Adipocyte (in vitro differentiated cells): ENCODE data around the gene GSTM2.
A peak's percentile ranks its signal among the peaks of the same experiment; 100 is the strongest.

ENCODE experiments used
- DNase-seq: peaks from one replicate; pipeline ENCODE4 v3.0.0-alpha.2; 2015; ENCODE audit warnings: low read depth
- H3K27me3 ChIP-seq: replicated peaks from 2 replicates; pipeline ENCODE4 v1.7.0; 2013; ENCODE audit warnings: mild to moderate bottlenecking, low read length, moderate library complexity; ENCODE audit not compliant: control insufficient read depth, insufficient read depth
- H3K36me3 ChIP-seq: 2 replicates; pipeline ENCODE4 v1.7.0; 2013; ENCODE audit warnings: low read length, mild to moderate bottlenecking, moderate library complexity; ENCODE audit not compliant: control insufficient read depth, insufficient read depth, severe bottlenecking
- H3K4me1 ChIP-seq: 2 replicates; pipeline ENCODE4 v1.7.0; 2013; ENCODE audit warnings: mild to moderate bottlenecking, low read length, moderate library complexity; ENCODE audit not compliant: control insufficient read depth, insufficient read depth
- H3K4me3 ChIP-seq: 2 replicates; pipeline ENCODE4 v1.7.0; 2013; ENCODE audit warnings: mild to moderate bottlenecking, low read length, moderate library complexity
- H3K9ac ChIP-seq: 2 replicates; pipeline ENCODE4 v1.7.0; 2013; ENCODE audit warnings: mild to moderate bottlenecking, low read length, moderate library complexity
- H3K9me3 ChIP-seq: 2 replicates; pipeline ENCODE4 v1.7.0; 2013; ENCODE audit warnings: mild to moderate bottlenecking, low read length, moderate library complexity; ENCODE audit not compliant: control insufficient read depth

GSTM2 gene

GRCh38 chr1:109713636-109714035 lies 45.8 kb downstream of the GSTM2 start:
- no peak overlapping the region for H3K9ac ChIP-seq
- DNase-seq, result no peak
- H3K4me3 ChIP-seq, result no peak overlapping the region
- no peaks in the 10 kb centered on the region for H3K9me3 ChIP-seq
- H3K36me3 ChIP-seq, result no peaks in the 10 kb centered on the region
- no peaks in the 10 kb centered on the region for H3K27me3 ChIP-seq
- peaks cover 9% of the 10 kb centered on the region for H3K4me1 ChIP-seq

DNA sequence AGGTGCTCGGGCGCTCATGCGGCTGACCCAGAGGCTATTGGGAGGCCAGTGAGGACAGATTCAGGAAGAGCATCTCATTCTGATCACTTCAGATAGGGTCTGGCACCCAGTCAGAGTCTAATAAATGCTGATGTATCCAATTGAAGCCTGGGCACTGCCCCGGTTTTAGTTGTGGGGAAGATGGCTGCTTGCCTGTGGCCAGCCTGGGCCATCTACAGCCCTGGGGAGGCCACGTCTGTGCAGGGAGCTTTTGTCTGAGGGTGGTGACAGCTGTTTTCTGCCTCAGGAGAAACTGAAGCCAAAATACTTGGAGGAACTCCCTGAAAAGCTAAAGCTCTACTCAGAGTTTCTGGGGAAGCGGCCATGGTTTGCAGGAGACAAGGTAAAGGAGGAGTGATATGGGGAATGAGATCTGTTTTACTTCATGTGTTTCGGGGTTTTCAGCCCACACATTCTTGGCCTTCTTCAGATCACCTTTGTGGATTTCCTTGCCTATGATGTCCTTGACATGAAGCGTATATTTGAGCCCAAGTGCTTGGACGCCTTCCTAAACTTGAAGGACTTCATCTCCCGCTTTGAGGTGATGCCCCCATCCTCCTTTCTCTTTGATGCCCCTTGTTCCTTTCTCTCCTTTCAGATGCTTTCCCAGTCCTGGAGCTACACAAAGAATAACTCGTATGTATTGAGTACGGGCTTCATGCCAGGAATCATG lies 47.0 kb downstream of the GSTM2 start:
- H3K27me3 ChIP-seq, result no peaks in the 10 kb centered on the region
- no peaks in the 10 kb centered on the region for H3K9me3 ChIP-seq
- H3K4me1 ChIP-seq, result peaks cover 18% of the 10 kb centered on the region
- H3K4me3 ChIP-seq, result no peak overlapping the region
- no peak for DNase-seq
- H3K36me3 ChIP-seq, result no peaks in the 10 kb centered on the region
- no peak overlapping the region for H3K9ac ChIP-seq

DNA sequence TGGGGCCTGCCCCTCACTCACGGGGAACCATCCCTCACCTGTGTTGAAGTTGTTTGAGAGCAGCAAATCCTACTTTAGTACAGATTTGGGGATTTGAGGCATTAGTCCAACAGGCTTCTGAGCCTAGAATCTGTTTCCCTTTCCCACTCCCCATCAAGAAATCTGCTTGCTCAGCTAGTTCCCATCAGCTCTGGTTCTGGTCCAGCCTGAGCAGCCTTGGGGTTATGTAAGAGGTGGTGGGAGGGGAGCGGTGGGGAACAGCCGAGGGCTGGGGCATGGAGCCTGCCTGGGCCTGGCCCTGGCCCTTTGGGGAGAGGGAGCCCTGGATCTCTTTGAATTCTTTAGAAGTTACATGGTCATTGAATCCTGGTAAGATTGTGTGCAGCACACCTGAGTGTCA lies 48.3 kb downstream of the GSTM2 start:
- Histone ChIP-seq H3K9ac (no peak overlapping the region), H3K4me1 (peaks cover 21% of the 10 kb centered on the region), H3K27me3 (no peaks in the 10 kb centered on the region), H3K9me3 (no peaks in the 10 kb centered on the region), H3K36me3 (no peaks in the 10 kb centered on the region), H3K4me3 (no peak overlapping the region)
- no peak for DNase-seq

DNA sequence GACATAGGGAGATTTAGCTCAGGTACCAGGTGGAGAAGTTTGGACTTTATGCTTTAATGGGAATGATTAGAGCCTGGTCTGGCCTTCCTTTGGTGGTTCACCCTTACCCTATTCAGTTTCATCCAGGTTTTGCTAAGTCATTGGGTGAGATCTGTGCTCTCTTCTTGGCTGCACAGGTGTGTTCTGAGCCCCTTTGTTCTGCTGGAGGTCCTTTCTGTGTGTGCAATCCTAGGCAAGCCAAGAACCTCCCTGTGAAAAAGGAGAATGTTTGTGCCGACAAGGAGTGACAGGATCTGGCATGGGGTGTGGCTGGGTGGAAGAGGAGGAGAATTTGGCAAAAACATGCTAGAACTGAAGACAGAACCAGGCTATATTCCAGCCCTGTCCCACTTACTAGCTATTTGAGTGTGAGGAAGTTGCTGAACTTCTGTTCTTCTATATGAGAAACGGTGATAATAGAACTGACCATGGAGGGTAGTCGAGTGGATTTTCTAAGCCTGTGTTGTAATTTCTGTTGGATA lies 48.8 kb downstream of the GSTM2 start:
- Histone ChIP-seq H3K9ac (no peak overlapping the region), H3K36me3 (no peaks in the 10 kb centered on the region), H3K4me1 (peaks cover 22% of the 10 kb centered on the region), H3K27me3 (no peaks in the 10 kb centered on the region), H3K4me3 (no peak overlapping the region), H3K9me3 (no peaks in the 10 kb centered on the region)
- DNase-seq, result no peak

GRCh38 chr1:109717729-109718128 lies 49.9 kb downstream of the GSTM2 start:
- Histone ChIP-seq H3K36me3 (no peaks in the 10 kb centered on the region), H3K9ac (no peak overlapping the region), H3K4me1 (peaks cover 22% of the 10 kb centered on the region), H3K9me3 (no peaks in the 10 kb centered on the region), H3K27me3 (no peaks in the 10 kb centered on the region), H3K4me3 (no peak overlapping the region)
- DNase-seq, result no peak

DNA sequence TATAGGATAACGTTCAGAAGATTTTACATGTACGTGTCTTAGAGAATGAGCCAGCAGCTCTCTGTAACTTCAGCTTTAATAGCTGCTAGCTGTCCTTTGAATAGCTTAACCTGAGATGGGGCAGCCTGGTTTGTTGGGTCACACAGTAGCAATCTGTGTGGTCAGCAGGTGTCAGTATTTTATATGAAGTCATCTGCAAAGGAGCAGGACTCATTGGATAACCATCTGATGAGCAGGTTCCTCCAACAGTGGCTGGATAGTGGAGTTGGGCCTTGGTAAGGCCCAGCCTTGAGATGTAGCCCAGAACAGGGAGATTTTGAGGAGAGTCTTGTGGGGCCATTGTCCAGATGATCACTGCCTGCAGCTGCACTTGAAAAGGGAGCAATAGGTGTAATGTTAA lies 50.6 kb downstream of the GSTM2 start:
- no peak for DNase-seq
- Histone ChIP-seq H3K4me3 (no peak overlapping the region), H3K27me3 (no peaks in the 10 kb centered on the region), H3K36me3 (no peaks in the 10 kb centered on the region), H3K4me1 (peaks cover 22% of the 10 kb centered on the region), H3K9me3 (no peaks in the 10 kb centered on the region), H3K9ac (no peak overlapping the region)

GRCh38 chr1:109719337-109719837 lies 51.5 kb downstream of the GSTM2 start:
- Histone ChIP-seq H3K36me3 (no peaks in the 10 kb centered on the region), H3K9me3 (no peaks in the 10 kb centered on the region), H3K27me3 (no peaks in the 10 kb centered on the region), H3K4me1 (peaks cover 22% of the 10 kb centered on the region), H3K9ac (no peak overlapping the region), H3K4me3 (no peak overlapping the region)
- DNase-seq, result peak; percentile 61

DNA sequence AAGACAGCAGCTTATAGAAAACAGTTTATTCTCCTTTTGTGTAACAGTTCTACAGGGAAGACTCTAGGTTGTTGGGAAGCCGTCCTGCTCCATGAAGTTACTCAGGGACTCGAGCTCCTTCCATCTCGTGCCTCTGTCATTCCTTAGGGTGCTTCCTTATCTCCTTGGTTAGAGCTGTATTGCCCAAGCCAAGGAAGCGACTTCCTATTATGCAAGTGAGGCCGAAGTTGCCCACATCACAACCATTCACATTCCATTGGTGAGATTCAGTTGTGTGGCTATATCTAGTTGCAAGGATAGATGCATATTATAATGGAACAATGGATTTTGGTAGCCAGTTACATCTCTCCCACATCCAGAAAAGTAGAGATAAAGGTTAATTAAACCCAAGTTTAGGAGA lies 53.2 kb downstream of the GSTM2 start:
- Histone ChIP-seq H3K9ac (no peak overlapping the region), H3K36me3 (no peaks in the 10 kb centered on the region), H3K9me3 (no peaks in the 10 kb centered on the region), H3K27me3 (no peaks in the 10 kb centered on the region), H3K4me1 (peaks cover 22% of the 10 kb centered on the region), H3K4me3 (no peak overlapping the region)
- no peak for DNase-seq

DNA sequence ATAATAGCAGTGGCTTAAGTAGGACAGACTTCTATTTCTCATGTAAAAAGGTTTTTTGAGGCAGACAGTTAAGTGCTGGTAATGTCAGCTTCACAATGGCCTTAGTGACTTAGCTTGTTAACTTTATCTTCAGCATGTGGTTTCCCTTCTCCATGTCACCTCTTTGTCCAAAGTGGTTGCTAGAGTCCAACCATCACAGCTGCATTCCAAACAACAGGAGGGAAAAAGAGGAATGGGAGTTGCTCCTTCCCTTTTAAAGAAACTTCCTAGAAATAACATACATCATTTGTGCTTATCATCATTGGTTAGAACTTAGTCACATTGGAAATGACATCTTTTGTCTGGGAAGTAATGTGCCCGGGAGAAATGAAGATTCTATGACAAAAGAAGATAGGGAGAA lies 54.1 kb downstream of the GSTM2 start:
- H3K4me1 ChIP-seq, result peaks cover 16% of the 10 kb centered on the region
- H3K9ac ChIP-seq, result no peak overlapping the region
- no peaks in the 10 kb centered on the region for H3K36me3 ChIP-seq
- no peak overlapping the region for H3K4me3 ChIP-seq
- H3K27me3 ChIP-seq, result no peaks in the 10 kb centered on the region
- no peak for DNase-seq
- H3K9me3 ChIP-seq, result no peaks in the 10 kb centered on the region

GRCh38 chr1:109722908-109723691 lies 55.2 kb downstream of the GSTM2 start:
- peaks cover 14% of the 10 kb centered on the region for H3K4me1 ChIP-seq
- no peak overlapping the region for H3K4me3 ChIP-seq
- H3K9ac ChIP-seq, result no peak overlapping the region
- peak; percentile 19 for DNase-seq
- H3K27me3 ChIP-seq, result no peaks in the 10 kb centered on the region
- no peaks in the 10 kb centered on the region for H3K9me3 ChIP-seq
- H3K36me3 ChIP-seq, result no peaks in the 10 kb centered on the region
